K562 (cell line): ENCODE data around the gene PMF1. TPM values are rescaled to one million over a fixed set of nuclear protein-coding genes. Genes with fewer than 3 reads are reported as not detected.

ENCODE experiments used
- ARNT ChIP-seq, 2 experiments: fragments of 450-650 bp; IDR thresholded peaks; 2 replicates each; pipeline ENCODE4 v1.6.1; 2016; ENCODE audit warnings: mild to moderate bottlenecking in 1 of 2
- ELF4 ChIP-seq: fragments of 450-650 bp; formaldehyde crosslinking; IDR thresholded peaks from 2 replicates; pipeline ENCODE4 v1.4.0; 2022; ENCODE audit warnings: missing genetic modification characterization
- FOXA3 ChIP-seq, 2 experiments: fragments of 450-650 bp in 1 of 2; sonication (generic) in 1 of 2; formaldehyde crosslinking; IDR thresholded peaks in 1 of 2; conservative IDR thresholded peaks in 1 of 2; 2 replicates each; pipeline versions ENCODE4 v1.4.0 to v1.8.0; 2020 to 2022; ENCODE audit warnings: mild to moderate bottlenecking in 2 of 2, missing genetic modification reagents in 1 of 2
- HLTF ChIP-seq: fragments of 450-650 bp; IDR thresholded peaks from 2 replicates; pipeline ENCODE4 v1.6.1; 2016
- KDM4B ChIP-seq, 2 experiments: fragments of 450-650 bp in 1 of 2; sonication (generic) in 1 of 2; IDR thresholded peaks; 2 replicates each; pipeline ENCODE4 v1.6.1; 2016 to 2017; ENCODE audit warnings: borderline replicate concordance in 2 of 2, antibody characterized with exemption in 1 of 2, low read depth in 1 of 2, mild to moderate bottlenecking in 1 of 2
- NBN ChIP-seq: fragments of 450-650 bp; IDR thresholded peaks from 2 replicates; pipeline ENCODE4 v1.6.1; 2016; ENCODE audit warnings: low read depth, mild to moderate bottlenecking
- NCOA1 ChIP-seq: fragments of 450-650 bp; IDR thresholded peaks from 2 replicates; pipeline ENCODE4 v1.6.1; 2016; ENCODE audit warnings: low read depth
- NFIC ChIP-seq: fragments of 450-650 bp; IDR thresholded peaks from 2 replicates; pipeline ENCODE4 v1.6.1; 2017; ENCODE audit warnings: mild to moderate bottlenecking, inconsistent platforms
- SMARCA4 ChIP-seq: fragments of 450-650 bp; IDR thresholded peaks from 2 replicates; pipeline ENCODE4 v1.6.1; 2016
- TBP ChIP-seq: optimal IDR thresholded peaks from 2 replicates; pipeline ENCODE3; 2011; ENCODE audit warnings: low read depth, low read length, improper control_type of control experiment
- ZNF695 ChIP-seq: fragments of 450-650 bp; formaldehyde crosslinking; IDR thresholded peaks from 2 replicates; pipeline ENCODE4 v1.4.0; 2020; ENCODE audit warnings: mild to moderate bottlenecking, moderate library complexity
- polyA plus RNA-seq, 8 experiments: library from polyadenylated mRNA; depleted of rRNA in 4 of 8; stranded (reverse) in 5 of 8; unstranded in 3 of 8; fragments of >200 nt; fragmentation: Nextera tagmentation in 2 of 8; fragmentation: Illumina TruSeq in 1 of 8; extraction: Ambion mirVana in 2 of 8; extraction: Trizol in 1 of 8; gene quantifications; 2 replicates each; pipeline versions ENCODE4 v1.2.1 to v1.2.3, GENCODE V29; 2011 to 2014; ENCODE audit warnings: inconsistent platforms in 1 of 8, missing spikeins in 1 of 8
- total RNA-seq, 7 experiments: library from RNA; depleted of rRNA in 6 of 7; stranded (reverse); fragments of >200 nt in 6 of 7; fragmentation: Illumina TruSeq in 2 of 7; extraction: Trizol in 2 of 7; gene quantifications; 2 replicates each; pipeline versions ENCODE4 v1.2.1 to v1.2.3, GENCODE V29; 2011 to 2021; ENCODE audit warnings: low replicate concordance in 1 of 7
- TF ChIP-seq, protein P1 (sequence below): fragments of 450-650 bp; IDR thresholded peaks from 2 replicates; pipeline ENCODE4 v1.7.0; 2016; ENCODE audit warnings: borderline replicate concordance
- TF ChIP-seq, protein P2 (sequence below): fragments of 450-650 bp; IDR thresholded peaks from 2 replicates; pipeline ENCODE4 v1.6.1; 2016; ENCODE audit warnings: borderline replicate concordance
- TF ChIP-seq, protein P3 (sequence below): fragments of 250-450 bp; sonication (Bioruptor Pico); IDR thresholded peaks from 2 replicates; pipeline ENCODE4 v1.4.0; 2020; ENCODE audit warnings: mild to moderate bottlenecking, moderate library complexity
- TF ChIP-seq, protein P4 (sequence below), 2 experiments: fragments of 450-650 bp; IDR thresholded peaks; 2 replicates each; pipeline ENCODE4 v1.6.1; 2016
- TF ChIP-seq, protein P5 (sequence below): fragments of 250-450 bp; sonication (Bioruptor Pico); IDR thresholded peaks from 2 replicates; pipeline ENCODE4 v1.8.0; 2021; ENCODE audit warnings: moderate library complexity, mild to moderate bottlenecking, inconsistent platforms

Gene PMF1
- total and polyA plus RNA-seq, 9 of the 15 experiments (the other 6 are each of a cell fraction or from before 2014, with no cell fraction given), result 9.4 to 92.9 (median 71.0) TPM

DNA sequence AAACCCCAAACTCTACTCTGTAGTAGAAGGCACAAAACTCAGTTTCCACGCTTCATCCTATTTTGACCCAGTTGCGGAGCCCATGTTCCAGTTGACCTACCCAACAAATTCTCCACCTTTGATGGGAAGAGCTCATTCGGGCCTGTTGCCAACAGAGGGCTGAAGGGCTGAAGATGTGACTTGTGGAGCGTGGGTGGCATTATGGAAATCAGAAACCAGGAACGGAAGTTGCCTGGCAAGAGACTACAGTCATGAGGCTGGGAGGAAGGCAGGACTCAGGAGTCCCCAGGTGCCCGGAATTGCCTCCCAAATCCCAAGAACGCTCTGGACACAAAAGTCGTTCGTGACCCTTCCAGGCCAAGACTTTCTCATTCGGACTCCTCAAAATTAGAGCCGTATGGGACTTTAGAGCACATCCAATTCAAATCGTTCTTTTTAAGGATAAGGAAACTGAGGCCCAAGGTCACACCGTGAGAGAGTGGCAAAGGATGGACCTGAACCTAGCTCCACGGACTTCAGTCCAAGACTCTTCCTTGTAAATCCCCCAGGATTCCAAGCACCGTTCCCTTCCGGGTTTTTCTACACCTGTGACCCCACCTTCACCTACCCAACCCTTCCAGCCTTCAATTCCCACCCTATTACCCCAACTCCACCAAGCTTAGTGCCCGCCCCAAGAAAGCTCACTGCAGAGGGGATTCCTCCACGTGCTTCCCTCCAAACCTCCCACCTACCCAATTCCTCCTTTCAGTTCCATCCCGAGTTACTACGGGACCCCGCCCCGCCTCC is 69.1 kb downstream of the PMF1 start (continued):
- TF ChIP-seq, protein P1, sequence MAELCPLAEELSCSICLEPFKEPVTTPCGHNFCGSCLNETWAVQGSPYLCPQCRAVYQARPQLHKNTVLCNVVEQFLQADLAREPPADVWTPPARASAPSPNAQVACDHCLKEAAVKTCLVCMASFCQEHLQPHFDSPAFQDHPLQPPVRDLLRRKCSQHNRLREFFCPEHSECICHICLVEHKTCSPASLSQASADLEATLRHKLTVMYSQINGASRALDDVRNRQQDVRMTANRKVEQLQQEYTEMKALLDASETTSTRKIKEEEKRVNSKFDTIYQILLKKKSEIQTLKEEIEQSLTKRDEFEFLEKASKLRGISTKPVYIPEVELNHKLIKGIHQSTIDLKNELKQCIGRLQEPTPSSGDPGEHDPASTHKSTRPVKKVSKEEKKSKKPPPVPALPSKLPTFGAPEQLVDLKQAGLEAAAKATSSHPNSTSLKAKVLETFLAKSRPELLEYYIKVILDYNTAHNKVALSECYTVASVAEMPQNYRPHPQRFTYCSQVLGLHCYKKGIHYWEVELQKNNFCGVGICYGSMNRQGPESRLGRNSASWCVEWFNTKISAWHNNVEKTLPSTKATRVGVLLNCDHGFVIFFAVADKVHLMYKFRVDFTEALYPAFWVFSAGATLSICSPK, result peak; percentile 91; the same call in 1 of the 2 replicates
- no peak for TF ChIP-seq TBP
- TF ChIP-seq HLTF, result peak; percentile 58; the same call in 1 of the 2 replicates
- TF ChIP-seq, protein P2, sequence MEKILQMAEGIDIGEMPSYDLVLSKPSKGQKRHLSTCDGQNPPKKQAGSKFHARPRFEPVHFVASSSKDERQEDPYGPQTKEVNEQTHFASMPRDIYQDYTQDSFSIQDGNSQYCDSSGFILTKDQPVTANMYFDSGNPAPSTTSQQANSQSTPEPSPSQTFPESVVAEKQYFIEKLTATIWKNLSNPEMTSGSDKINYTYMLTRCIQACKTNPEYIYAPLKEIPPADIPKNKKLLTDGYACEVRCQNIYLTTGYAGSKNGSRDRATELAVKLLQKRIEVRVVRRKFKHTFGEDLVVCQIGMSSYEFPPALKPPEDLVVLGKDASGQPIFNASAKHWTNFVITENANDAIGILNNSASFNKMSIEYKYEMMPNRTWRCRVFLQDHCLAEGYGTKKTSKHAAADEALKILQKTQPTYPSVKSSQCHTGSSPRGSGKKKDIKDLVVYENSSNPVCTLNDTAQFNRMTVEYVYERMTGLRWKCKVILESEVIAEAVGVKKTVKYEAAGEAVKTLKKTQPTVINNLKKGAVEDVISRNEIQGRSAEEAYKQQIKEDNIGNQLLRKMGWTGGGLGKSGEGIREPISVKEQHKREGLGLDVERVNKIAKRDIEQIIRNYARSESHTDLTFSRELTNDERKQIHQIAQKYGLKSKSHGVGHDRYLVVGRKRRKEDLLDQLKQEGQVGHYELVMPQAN, result peak; percentile 86; the same call in 1 of the 2 replicates
- TF ChIP-seq NBN, result 0 out of 2 replicates have a peak, but pooled peaks have one; percentile 51
- TF ChIP-seq KDM4B (IDR thresholded peaks at IDR 0.05; ENCODE audit: borderline replicate concordance in 2 of 2, low read depth in 1 of 2), result no peak
- TF ChIP-seq, protein P3, sequence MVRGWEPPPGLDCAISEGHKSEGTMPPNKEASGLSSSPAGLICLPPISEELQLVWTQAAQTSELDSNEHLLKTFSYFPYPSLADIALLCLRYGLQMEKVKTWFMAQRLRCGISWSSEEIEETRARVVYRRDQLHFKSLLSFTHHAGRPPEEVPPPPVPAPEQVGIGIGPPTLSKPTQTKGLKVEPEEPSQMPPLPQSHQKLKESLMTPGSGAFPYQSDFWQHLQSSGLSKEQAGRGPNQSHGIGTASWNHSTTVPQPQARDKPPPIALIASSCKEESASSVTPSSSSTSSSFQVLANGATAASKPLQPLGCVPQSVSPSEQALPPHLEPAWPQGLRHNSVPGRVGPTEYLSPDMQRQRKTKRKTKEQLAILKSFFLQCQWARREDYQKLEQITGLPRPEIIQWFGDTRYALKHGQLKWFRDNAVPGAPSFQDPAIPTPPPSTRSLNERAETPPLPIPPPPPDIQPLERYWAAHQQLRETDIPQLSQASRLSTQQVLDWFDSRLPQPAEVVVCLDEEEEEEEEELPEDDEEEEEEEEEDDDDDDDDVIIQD (CRISPR knock-in tag), result no peak
- TF ChIP-seq ELF4, result 0 out of 2 replicates have a peak, but pooled peaks have one; percentile 31
- peak; percentile 71 for TF ChIP-seq NFIC
- no peak for TF ChIP-seq FOXA3 (CRISPR knock-in tag; conservative IDR thresholded peaks at IDR 0.05 in 1 of 2, IDR thresholded peaks at IDR 0.05 in 1 of 2)
- TF ChIP-seq SMARCA4, result 0 out of 2 replicates have a peak, but pooled peaks have one; percentile 11
- TF ChIP-seq ZNF695 (CRISPR knock-in tag), result no peak
- TF ChIP-seq ARNT (IDR thresholded peaks at IDR 0.05), result no peak
- TF ChIP-seq, protein P4, sequence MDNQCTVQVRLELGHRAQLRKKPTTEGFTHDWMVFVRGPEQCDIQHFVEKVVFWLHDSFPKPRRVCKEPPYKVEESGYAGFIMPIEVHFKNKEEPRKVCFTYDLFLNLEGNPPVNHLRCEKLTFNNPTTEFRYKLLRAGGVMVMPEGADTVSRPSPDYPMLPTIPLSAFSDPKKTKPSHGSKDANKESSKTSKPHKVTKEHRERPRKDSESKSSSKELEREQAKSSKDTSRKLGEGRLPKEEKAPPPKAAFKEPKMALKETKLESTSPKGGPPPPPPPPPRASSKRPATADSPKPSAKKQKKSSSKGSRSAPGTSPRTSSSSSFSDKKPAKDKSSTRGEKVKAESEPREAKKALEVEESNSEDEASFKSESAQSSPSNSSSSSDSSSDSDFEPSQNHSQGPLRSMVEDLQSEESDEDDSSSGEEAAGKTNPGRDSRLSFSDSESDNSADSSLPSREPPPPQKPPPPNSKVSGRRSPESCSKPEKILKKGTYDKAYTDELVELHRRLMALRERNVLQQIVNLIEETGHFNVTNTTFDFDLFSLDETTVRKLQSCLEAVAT (IDR thresholded peaks at IDR 0.05), result 0 out of 4 replicates have a peak, but pooled peaks of 1 of the 2 experiments have one; percentile 21
- 0 out of 2 replicates have a peak, but pooled peaks have one; percentile 36 for TF ChIP-seq NCOA1
- TF ChIP-seq, protein P5, sequence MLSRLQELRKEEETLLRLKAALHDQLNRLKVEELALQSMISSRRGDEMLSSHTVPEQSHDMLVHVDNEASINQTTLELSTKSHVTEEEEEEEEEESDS (CRISPR knock-in tag), result no peak
- TF ChIP-seq, all 486 proteins: peak for 31
